ENCODE results near the gene SPTBN5.

The SPTBN5 gene

GRCh38 chr15:41911691-41912345 lies 18.0 kb upstream of the SPTBN5 start:
- no peaks in the 10 kb centered on the region for H3K9me3 ChIP-seq (ENCODE audit: control insufficient read depth, insufficient read depth, low read length)
- no peak overlapping the region for H3K9ac ChIP-seq (ENCODE audit: low read depth, low read length)
- no peaks in the 10 kb centered on the region for H3K27me3 ChIP-seq (ENCODE audit: control insufficient read depth, insufficient read depth, low read length)
- H3K4me3 ChIP-seq (ENCODE audit: low read depth, low read length) = no peak overlapping the region
- H3K36me3 ChIP-seq (ENCODE audit: control insufficient read depth, insufficient read depth, low read length) = peaks cover 22% of the 10 kb centered on the region
- H3K4me1 ChIP-seq (ENCODE audit: control insufficient read depth, insufficient read depth, low read length) = no peaks in the 10 kb centered on the region

- no peaks in the 10 kb centered on the region for H3K27me3 ChIP-seq (ENCODE audit: control insufficient read depth, insufficient read depth, low read length)
- no peak overlapping the region for H3K4me3 ChIP-seq (ENCODE audit: low read depth, low read length)
- no peaks in the 10 kb centered on the region for H3K4me1 ChIP-seq (ENCODE audit: control insufficient read depth, insufficient read depth, low read length)
- H3K9me3 ChIP-seq (ENCODE audit: control insufficient read depth, insufficient read depth, low read length) = no peaks in the 10 kb centered on the region
- H3K9ac ChIP-seq (ENCODE audit: low read depth, low read length) = no peak overlapping the region
- H3K36me3 ChIP-seq (ENCODE audit: control insufficient read depth, insufficient read depth, low read length) = peaks cover 24% of the 10 kb centered on the region
These were observed 15.0 kb upstream of the SPTBN5 start for GRCh38 chr15:41908736-41909461.

- H3K4me1 ChIP-seq (ENCODE audit: control insufficient read depth, insufficient read depth, low read length) = no peaks in the 10 kb centered on the region
- H3K36me3 ChIP-seq (ENCODE audit: control insufficient read depth, insufficient read depth, low read length) = peaks cover 24% of the 10 kb centered on the region
- H3K27me3 ChIP-seq (ENCODE audit: control insufficient read depth, insufficient read depth, low read length) = no peaks in the 10 kb centered on the region
- H3K4me3 ChIP-seq (ENCODE audit: low read depth, low read length) = no peak overlapping the region
- no peaks in the 10 kb centered on the region for H3K9me3 ChIP-seq (ENCODE audit: control insufficient read depth, insufficient read depth, low read length)
- H3K9ac ChIP-seq (ENCODE audit: low read depth, low read length) = no peak overlapping the region
These were observed 13.3 kb upstream of the SPTBN5 start for GRCh38 chr15:41907141-41907540.

- H3K4me1 ChIP-seq (ENCODE audit: control insufficient read depth, insufficient read depth, low read length) = no peaks in the 10 kb centered on the region
- no peaks in the 10 kb centered on the region for H3K9me3 ChIP-seq (ENCODE audit: control insufficient read depth, insufficient read depth, low read length)
- H3K4me3 ChIP-seq (ENCODE audit: low read depth, low read length) = no peak overlapping the region
- H3K9ac ChIP-seq (ENCODE audit: low read depth, low read length) = no peak overlapping the region
- peaks cover 24% of the 10 kb centered on the region for H3K36me3 ChIP-seq (ENCODE audit: control insufficient read depth, insufficient read depth, low read length)
- H3K27me3 ChIP-seq (ENCODE audit: control insufficient read depth, insufficient read depth, low read length) = no peaks in the 10 kb centered on the region
These were observed 12.8 kb upstream of the SPTBN5 start for GRCh38 chr15:41906608-41907007.

- Histone ChIP-seq H3K27me3 (ENCODE audit: control insufficient read depth, insufficient read depth, low read length) (no peaks in the 10 kb centered on the region), H3K9me3 (ENCODE audit: control insufficient read depth, insufficient read depth, low read length) (no peaks in the 10 kb centered on the region), H3K36me3 (ENCODE audit: control insufficient read depth, insufficient read depth, low read length) (peaks cover 28% of the 10 kb centered on the region), H3K4me1 (ENCODE audit: control insufficient read depth, insufficient read depth, low read length) (no peaks in the 10 kb centered on the region), H3K4me3 (ENCODE audit: low read depth, low read length) (no peak overlapping the region), H3K9ac (ENCODE audit: low read depth, low read length) (no peak overlapping the region)
These were observed 11.4 kb upstream of the SPTBN5 start for GRCh38 chr15:41905036-41905793.

- Histone ChIP-seq H3K4me3 (ENCODE audit: low read depth, low read length) (no peak overlapping the region), H3K36me3 (ENCODE audit: control insufficient read depth, insufficient read depth, low read length) (peaks cover 24% of the 10 kb centered on the region), H3K9me3 (ENCODE audit: control insufficient read depth, insufficient read depth, low read length) (no peaks in the 10 kb centered on the region), H3K4me1 (ENCODE audit: control insufficient read depth, insufficient read depth, low read length) (no peaks in the 10 kb centered on the region), H3K9ac (ENCODE audit: low read depth, low read length) (no peak overlapping the region), H3K27me3 (ENCODE audit: control insufficient read depth, insufficient read depth, low read length) (no peaks in the 10 kb centered on the region)
These were observed 10.7 kb upstream of the SPTBN5 start for GRCh38 chr15:41904541-41905005.

GRCh38 chr15:41903782-41904181 lies 9.9 kb upstream of the SPTBN5 start:
- peaks cover 20% of the 10 kb centered on the region for H3K36me3 ChIP-seq (ENCODE audit: control insufficient read depth, insufficient read depth, low read length)

GRCh38 chr15:41901431-41901830 lies 7.6 kb upstream of the SPTBN5 start:
- H3K9me3 ChIP-seq (ENCODE audit: control insufficient read depth, insufficient read depth, low read length) = no peaks in the 10 kb centered on the region
- peaks cover 11% of the 10 kb centered on the region for H3K36me3 ChIP-seq (ENCODE audit: control insufficient read depth, insufficient read depth, low read length)
- no peak overlapping the region for H3K9ac ChIP-seq (ENCODE audit: low read depth, low read length)
- peaks cover 2% of the 10 kb centered on the region for H3K4me1 ChIP-seq (ENCODE audit: control insufficient read depth, insufficient read depth, low read length)
- H3K4me3 ChIP-seq (ENCODE audit: low read depth, low read length) = no peak overlapping the region
- no peaks in the 10 kb centered on the region for H3K27me3 ChIP-seq (ENCODE audit: control insufficient read depth, insufficient read depth, low read length)

More at GRCh38 chr15:41903782-41904181, 9.9 kb upstream of the SPTBN5 start:
- no peaks in the 10 kb centered on the region for H3K4me1 ChIP-seq (ENCODE audit: control insufficient read depth, insufficient read depth, low read length)
- H3K9me3 ChIP-seq (ENCODE audit: control insufficient read depth, insufficient read depth, low read length) = no peaks in the 10 kb centered on the region
- H3K27me3 ChIP-seq (ENCODE audit: control insufficient read depth, insufficient read depth, low read length) = no peaks in the 10 kb centered on the region
- H3K9ac ChIP-seq (ENCODE audit: low read depth, low read length) = no peak overlapping the region
- H3K4me3 ChIP-seq (ENCODE audit: low read depth, low read length) = no peak overlapping the region

GRCh38 chr15:41900526-41901380 lies 6.9 kb upstream of the SPTBN5 start:
- H3K9me3 ChIP-seq (ENCODE audit: control insufficient read depth, insufficient read depth, low read length) = no peaks in the 10 kb centered on the region
- H3K27me3 ChIP-seq (ENCODE audit: control insufficient read depth, insufficient read depth, low read length) = no peaks in the 10 kb centered on the region
- H3K9ac ChIP-seq (ENCODE audit: low read depth, low read length) = no peak overlapping the region
- peaks cover 9% of the 10 kb centered on the region for H3K36me3 ChIP-seq (ENCODE audit: control insufficient read depth, insufficient read depth, low read length)
- H3K4me3 ChIP-seq (ENCODE audit: low read depth, low read length) = no peak overlapping the region
- peaks cover 2% of the 10 kb centered on the region for H3K4me1 ChIP-seq (ENCODE audit: control insufficient read depth, insufficient read depth, low read length)

- H3K9ac ChIP-seq (ENCODE audit: low read depth, low read length) = no peak overlapping the region
- H3K36me3 ChIP-seq (ENCODE audit: control insufficient read depth, insufficient read depth, low read length) = peaks cover 9% of the 10 kb centered on the region
- H3K4me3 ChIP-seq (ENCODE audit: low read depth, low read length) = no peak overlapping the region
- H3K4me1 ChIP-seq (ENCODE audit: control insufficient read depth, insufficient read depth, low read length) = peaks cover 2% of the 10 kb centered on the region
- H3K27me3 ChIP-seq (ENCODE audit: control insufficient read depth, insufficient read depth, low read length) = no peaks in the 10 kb centered on the region
- no peaks in the 10 kb centered on the region for H3K9me3 ChIP-seq (ENCODE audit: control insufficient read depth, insufficient read depth, low read length)
These were observed 6.1 kb upstream of the SPTBN5 start for GRCh38 chr15:41899854-41900442.

- Histone ChIP-seq H3K9me3 (ENCODE audit: control insufficient read depth, insufficient read depth, low read length) (no peaks in the 10 kb centered on the region), H3K4me3 (ENCODE audit: low read depth, low read length) (no peak overlapping the region), H3K9ac (ENCODE audit: low read depth, low read length) (no peak overlapping the region), H3K36me3 (ENCODE audit: control insufficient read depth, insufficient read depth, low read length) (peaks cover 9% of the 10 kb centered on the region), H3K27me3 (ENCODE audit: control insufficient read depth, insufficient read depth, low read length) (no peaks in the 10 kb centered on the region), H3K4me1 (ENCODE audit: control insufficient read depth, insufficient read depth, low read length) (peaks cover 2% of the 10 kb centered on the region)
These were observed 3.5 kb upstream of the SPTBN5 start for GRCh38 chr15:41897363-41897799.
